ENCODE results near the gene DNAI1.
"Not testable (repeated sequence)": the region's sequence is repeated elsewhere in the genome, so short reads cannot be mapped to it uniquely, and the experiment has no call there.

The DNAI1 gene

GRCh38 chr9:34426347-34427074, 32.1 kb upstream of the DNAI1 start:
- no peak overlapping the region for H3K4me3 ChIP-seq (ENCODE audit: low read depth, low read length)
- TF ChIP-seq CTCF (IDR thresholded peaks at IDR 0.05; ENCODE audit: borderline replicate concordance, insufficient read depth, low read depth, low read length): no peak

GRCh38 chr9:34428325-34428958, 30.2 kb upstream of the DNAI1 start:
- TF ChIP-seq CTCF (IDR thresholded peaks at IDR 0.05; ENCODE audit: borderline replicate concordance, insufficient read depth, low read depth, low read length): no peak
- H3K4me3 ChIP-seq (ENCODE audit: low read depth, low read length): no peak overlapping the region

- no peak for TF ChIP-seq CTCF (IDR thresholded peaks at IDR 0.05; ENCODE audit: borderline replicate concordance, insufficient read depth, low read depth, low read length)
- no peak overlapping the region for H3K4me3 ChIP-seq (ENCODE audit: low read depth, low read length)
Measured at GRCh38 chr9:34430843-34431437, 27.7 kb upstream of the DNAI1 start.

GRCh38 chr9:34431667-34432066, 26.9 kb upstream of the DNAI1 start:
- no peak overlapping the region for H3K4me3 ChIP-seq (ENCODE audit: low read depth, low read length)
- TF ChIP-seq CTCF (IDR thresholded peaks at IDR 0.05; ENCODE audit: borderline replicate concordance, insufficient read depth, low read depth, low read length): no peak

GRCh38 chr9:34437006-34437925, 21.3 kb upstream of the DNAI1 start:
- TF ChIP-seq CTCF (IDR thresholded peaks at IDR 0.05; ENCODE audit: borderline replicate concordance, insufficient read depth, low read depth, low read length): peak; percentile 70

GRCh38 chr9:34437926-34438307, 20.7 kb upstream of the DNAI1 start:
- H3K4me3 ChIP-seq (ENCODE audit: low read depth, low read length): not testable (repeated sequence)

More at GRCh38 chr9:34437006-34437925, 21.3 kb upstream of the DNAI1 start:
- no peak overlapping the region for H3K4me3 ChIP-seq (ENCODE audit: low read depth, low read length)

- H3K4me3 ChIP-seq (ENCODE audit: low read depth, low read length): not testable (repeated sequence)
Measured at GRCh38 chr9:34438465-34438864, 20.1 kb upstream of the DNAI1 start.

Measured in GM12875 (cell line).